H1 (cell line): ENCODE results near the gene SPARC. TPM values are rescaled to one million over a fixed set of nuclear protein-coding genes. Genes with fewer than 3 reads are reported as not detected.

ENCODE experiments used
- CTCF ChIA-PET: fragments of 300-600 bp; sonication (Branson Sonifier 250); formaldehyde crosslinking; loops from one replicate; lab custom pipeline; 2021; ENCODE audit not compliant: partially characterized antibody; lab: Charles Lee
- POLR2A ChIA-PET: fragments of 300-600 bp; sonication (Branson Sonifier 250); formaldehyde crosslinking; loops from one replicate; lab custom pipeline; 2021; ENCODE audit warnings: inconsistent platforms; ENCODE audit not compliant: partially characterized antibody; lab: Charles Lee
- DNase-seq, 2 experiments: peaks; one replicate each; pipeline versions ENCODE4 v3.0.0 to v3.0.0-alpha.2; 2010 to 2022; ENCODE audit warnings: low spot score in 2 of 2, low read depth in 1 of 2, mixed read lengths in 1 of 2
- FAIRE-seq: peaks from 2 replicates; lab custom pipeline; 2011; peaks lifted over from hg19 to GRCh38; lab: Jason Lieb, UNC
- H2AFZ ChIP-seq: 2 replicates; pipeline ENCODE4 v1.8.1; 2012; ENCODE audit warnings: low read length, inconsistent platforms
- H2AK5ac ChIP-seq: 2 replicates; pipeline ENCODE4 v1.6.1; 2013; ENCODE audit warnings: low read depth, low read length
- H2BK120ac ChIP-seq: replicated peaks from 2 replicates; pipeline ENCODE3; 2013; ENCODE audit warnings: low read depth, low read length, inconsistent platforms
- H2BK12ac ChIP-seq: 2 replicates; pipeline ENCODE4 v1.6.1; 2013; ENCODE audit warnings: low read depth, low read length
- H2BK15ac ChIP-seq: 2 replicates; pipeline ENCODE4 v1.6.1; 2013; ENCODE audit warnings: low read length
- H2BK20ac ChIP-seq: 2 replicates; pipeline ENCODE4 v1.6.1; 2013; ENCODE audit warnings: low read length
- H2BK5ac ChIP-seq: 2 replicates; pipeline ENCODE4 v1.6.1; 2013; ENCODE audit warnings: low read depth, low read length
- H3K14ac ChIP-seq: 2 replicates; pipeline ENCODE4 v1.6.1; 2013; ENCODE audit warnings: inconsistent platforms; ENCODE audit not compliant: insufficient read length
- H3K18ac ChIP-seq: 2 replicates; pipeline ENCODE4 v1.6.1; 2013; ENCODE audit warnings: low read length; ENCODE audit errors: extremely low read depth
- H3K23ac ChIP-seq: 2 replicates; pipeline ENCODE4 v1.6.1; 2013; ENCODE audit warnings: inconsistent platforms; ENCODE audit not compliant: insufficient read length
- H3K23me2 ChIP-seq: 2 replicates; pipeline ENCODE4 v1.6.1; 2013; ENCODE audit warnings: low read depth, low read length
- H3K27ac ChIP-seq: 2 replicates; pipeline ENCODE4 v1.6.1; 2011; ENCODE audit warnings: low read depth, low read length, inconsistent platforms
- H3K27me3 ChIP-seq, 4 experiments: replicated peaks in 1 of 4; 1 replicate in 1 of 4; 2 replicates in 3 of 4; pipeline versions ENCODE4 v1.6.1 to v1.8.1; 2011 to 2013; ENCODE audit warnings: low read length in 3 of 4, mild to moderate bottlenecking in 3 of 4, inconsistent platforms in 2 of 4, mixed read lengths in 2 of 4, moderate library complexity in 1 of 4; ENCODE audit not compliant: control insufficient read depth in 3 of 4, insufficient read depth in 3 of 4; ENCODE audit errors: extremely low read depth in 1 of 4
- H3K36me3 ChIP-seq, 4 experiments: 2 replicates each; pipeline versions ENCODE4 v1.6.1 to v1.8.1; 2011 to 2013; ENCODE audit warnings: mild to moderate bottlenecking in 4 of 4, low read length in 3 of 4, moderate library complexity in 2 of 4, control low read depth in 1 of 4, inconsistent platforms in 1 of 4; ENCODE audit not compliant: insufficient read depth in 4 of 4, control insufficient read depth in 2 of 4
- H3K4ac ChIP-seq: replicated peaks from 2 replicates; pipeline ENCODE3; 2013; ENCODE audit warnings: low read length, low read depth, mixed read lengths, inconsistent platforms; ENCODE audit not compliant: insufficient read length
- H3K4me1 ChIP-seq, 4 experiments: replicated peaks in 1 of 4; 1 replicate in 1 of 4; 2 replicates in 3 of 4; pipeline versions ENCODE4 v1.6.1 to v1.8.1; 2011 to 2013; ENCODE audit warnings: low read length in 3 of 4, inconsistent platforms in 2 of 4, mixed read lengths in 1 of 4; ENCODE audit not compliant: insufficient read depth in 4 of 4, control insufficient read depth in 3 of 4
- H3K4me2 ChIP-seq, 2 experiments: 2 replicates each; pipeline versions ENCODE4 v1.6.1 to v1.8.1; 2011 to 2013; ENCODE audit warnings: low read depth in 2 of 2, low read length in 2 of 2, control low read depth in 1 of 2, inconsistent platforms in 1 of 2, mild to moderate bottlenecking in 1 of 2; ENCODE audit not compliant: insufficient read depth in 1 of 2
- H3K4me3 ChIP-seq, 4 experiments: fragments of 200-600, 300-600 bp in 1 of 4; sonication (generic), shearing (Covaris generic), sonication (Bioruptor Twin) in 1 of 4; 2 replicates each; pipeline versions ENCODE4 v1.5.1 to v1.8.1; 2011 to 2016; ENCODE audit warnings: low read length in 4 of 4, low read depth in 3 of 4, control low read depth in 2 of 4, inconsistent platforms in 2 of 4, mild to moderate bottlenecking in 2 of 4, mixed read lengths in 1 of 4, moderate library complexity in 1 of 4; ENCODE audit not compliant: insufficient read depth in 2 of 4; ENCODE audit errors: extremely low read depth in 1 of 4
- H3K56ac ChIP-seq: replicated peaks from 2 replicates; pipeline ENCODE3; 2013; ENCODE audit warnings: low read depth, mild to moderate bottlenecking, mixed read lengths, low read length, inconsistent platforms; ENCODE audit not compliant: insufficient read length
- H3K79me1 ChIP-seq: 2 replicates; pipeline ENCODE4 v1.6.1; 2013; ENCODE audit warnings: low read depth, low read length, control low read depth
- H3K79me2 ChIP-seq, 2 experiments: 2 replicates each; pipeline versions ENCODE4 v1.6.1 to v1.8.1; 2012 to 2013; ENCODE audit warnings: low read length in 2 of 2, mild to moderate bottlenecking in 2 of 2, inconsistent platforms in 1 of 2; ENCODE audit not compliant: insufficient read depth in 2 of 2, control insufficient read depth in 1 of 2
- H3K9ac ChIP-seq, 4 experiments: replicated peaks in 1 of 4; 1 replicate in 1 of 4; 2 replicates in 3 of 4; pipeline versions ENCODE4 v1.6.1 to v1.8.1; 2011 to 2013; ENCODE audit warnings: low read depth in 3 of 4, low read length in 3 of 4, control low read depth in 2 of 4, mild to moderate bottlenecking in 2 of 4, moderate library complexity in 2 of 4, inconsistent platforms in 1 of 4; ENCODE audit errors: extremely low read depth in 1 of 4
- H3K9me3 ChIP-seq, 2 experiments: 2 replicates each; pipeline versions ENCODE4 v1.6.1 to v1.8.1; 2012 to 2013; ENCODE audit warnings: mild to moderate bottlenecking in 2 of 2, moderate library complexity in 2 of 2, control low read depth in 1 of 2, inconsistent platforms in 1 of 2, low read depth in 1 of 2, low read length in 1 of 2, mixed read lengths in 1 of 2; ENCODE audit not compliant: insufficient read depth in 2 of 2
- H4K20me1 ChIP-seq, 2 experiments: replicated peaks in 1 of 2; 2 replicates each; pipeline versions ENCODE3 to v1.8.1; 2011 to 2013; ENCODE audit warnings: inconsistent platforms in 2 of 2, low read length in 2 of 2, mild to moderate bottlenecking in 1 of 2; ENCODE audit not compliant: insufficient read depth in 2 of 2, control insufficient read depth in 1 of 2
- H4K5ac ChIP-seq: 2 replicates; pipeline ENCODE4 v1.6.1; 2013; ENCODE audit warnings: low read length, low read depth, mixed read lengths, inconsistent platforms; ENCODE audit not compliant: insufficient read length
- H4K8ac ChIP-seq: 2 replicates; pipeline ENCODE4 v1.8.0; 2013; ENCODE audit warnings: mild to moderate bottlenecking, moderate library complexity, low read length, inconsistent platforms; ENCODE audit not compliant: insufficient read depth; ENCODE audit errors: extremely low read depth
- H4K91ac ChIP-seq: replicated peaks from 2 replicates; pipeline ENCODE3; 2013; ENCODE audit warnings: low read length, mixed read lengths, inconsistent platforms; ENCODE audit not compliant: insufficient read length
- RFX5 ChIP-seq: IDR thresholded peaks from 2 replicates; pipeline ENCODE4 v1.6.1; 2011; ENCODE audit warnings: low read depth, low read length, improper control_type of control experiment, borderline replicate concordance
- SAP30 ChIP-seq: fragments of 300-600 bp; sonication (generic); IDR thresholded peaks from 2 replicates; pipeline ENCODE4 v1.7.1; 2012; ENCODE audit warnings: low read length, moderate library complexity, mild to moderate bottlenecking, inconsistent platforms; ENCODE audit not compliant: insufficient read depth, insufficient replicate concordance
- SIX5 ChIP-seq: IDR thresholded peaks from 2 replicates; pipeline ENCODE4 v1.6.1; 2011; ENCODE audit warnings: mild to moderate bottlenecking, low read depth, low read length
- WGBS, 2 experiments: shearing (Covaris generic) in 1 of 2; methylation state at CpG; one replicate each; pipeline versions ENCODE4 v1.1.6 to v1.1.7; 2013 to 2015; ENCODE audit warnings: low lambda C conversion rate in 2 of 2, mixed read lengths in 2 of 2, inconsistent platforms in 1 of 2, low coverage in 1 of 2, missing lambda C conversion rate in 1 of 2; ENCODE audit not compliant: insufficient replicate concordance in 2 of 2, insufficient coverage in 1 of 2, insufficient read length in 1 of 2; ENCODE audit errors: extremely low coverage in 1 of 2, missing lambda C conversion rate in 1 of 2; 5-methylcytosine and 5-hydroxymethylcytosine counted together
- polyA plus RNA-seq, 7 experiments: library from polyadenylated mRNA; depleted of rRNA in 3 of 7; stranded (reverse) in 5 of 7; unstranded in 2 of 7; fragments of >200 nt in 5 of 7; fragments of 200-250 nt in 2 of 7; gene quantifications; 1 replicate in 5 of 7; 2 replicates in 1 of 7; 4 replicates in 1 of 7; pipeline versions ENCODE4 v1.2.1 to v1.2.3, GENCODE V29; 2011 to 2013; ENCODE audit warnings: missing spikeins in 2 of 7, mixed read lengths in 2 of 7
- total RNA-seq: library from RNA; stranded (reverse); fragmentation: NEBNext Ultra II Directional; extraction: Animal tissue kit (Norgen Biotek cat#: 25700); gene quantifications from 2 replicates; pipeline ENCODE4 v1.2.1, GENCODE V29; 2021
- TF ChIP-seq, protein P1 (sequence below): IDR thresholded peaks from 2 replicates; pipeline ENCODE4 v1.6.1; 2011; ENCODE audit warnings: low read length, improper control_type of control experiment

Gene SPARC
- total and polyA plus RNA-seq, 2 of the 8 experiments (the other 6 are each of a cell fraction or from before 2014, with no cell fraction given): 375 to 438 TPM

DNA sequence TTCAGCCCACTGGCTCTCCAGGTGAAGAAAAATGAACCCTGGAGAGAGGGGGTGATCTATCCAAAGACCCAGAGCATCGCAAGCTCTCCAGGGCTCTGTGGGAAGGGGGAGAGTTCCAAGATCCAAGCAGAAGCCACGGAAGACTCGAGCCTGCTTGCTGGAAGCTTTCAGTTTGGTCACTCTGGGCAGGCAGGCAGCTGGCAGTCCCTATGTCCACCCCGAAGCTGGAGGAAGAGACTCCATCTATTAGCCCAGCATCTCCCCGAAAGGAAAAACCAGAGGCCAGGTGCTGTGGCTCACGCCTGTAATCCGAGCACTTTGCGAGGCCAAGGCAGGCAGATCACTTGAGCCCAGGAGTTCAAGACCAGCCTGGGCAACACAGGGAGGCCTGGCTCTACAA, 10.7 kb upstream of the SPARC start:
- Histone ChIP-seq H2BK120ac (no peak overlapping the region), H3K14ac (no peak overlapping the region), H3K23me2 (no peaks in the 10 kb centered on the region), H3K79me1 (no peaks in the 10 kb centered on the region), H3K27ac (no peak overlapping the region), H3K23ac (no peak overlapping the region), H2BK12ac (0 out of 2 replicates have a peak overlapping the region, but pooled peaks have one; percentile 4), H3K56ac (no peak overlapping the region), H3K4me2 (no peak overlapping the region; a peak in 1 of 4 replicates), H3K79me2 (no peaks in the 10 kb centered on the region), H2BK5ac (no peak overlapping the region), H2BK20ac (no peak overlapping the region), H4K91ac (no peak overlapping the region), H3K4me1 (peaks cover 3 to 14% (median 6%) of the 10 kb centered on the region in 4 experiments), H4K5ac (no peak overlapping the region), H4K20me1 (no peaks in the 10 kb centered on the region), H3K4me3 (no peak overlapping the region), H2AFZ (peak overlapping the region; percentile 21), H3K36me3 (no peaks in the 10 kb centered on the region), H3K9me3 (no peaks in the 10 kb centered on the region), H3K9ac (no peak overlapping the region), H3K4ac (no peak overlapping the region), H2AK5ac (no peak overlapping the region), H2BK15ac (no peak overlapping the region), H3K27me3 (no peaks in the 10 kb centered on the region), H3K18ac (no peak overlapping the region), H4K8ac (no peak overlapping the region)
- CTCF ChIA-PET: interaction anchor here (0.7 to 7.9 kb wide), 11 partner anchors 8 to 233 kb away, joined by 3 to 53 read pairs (median 9); partner anchors contain the start of gene SPARC
- POLR2A ChIA-PET: interaction anchor here (1.4 to 2.1 kb wide), 8 partner anchors 11 to 73 kb away, joined by 3 to 14 read pairs (median 8); partner anchors contain the start of gene SPARC
- FAIRE-seq: no peak
- WGBS, 2 experiments: 77% methylated on average over 8 of the region's 8 CpGs; no CpG with 5 or more reads in 1 of the 2 experiments
- no peak for DNase-seq
- no peak for TF ChIP-seq RFX5
- TF ChIP-seq SIX5: no peak
- TF ChIP-seq, protein P1, sequence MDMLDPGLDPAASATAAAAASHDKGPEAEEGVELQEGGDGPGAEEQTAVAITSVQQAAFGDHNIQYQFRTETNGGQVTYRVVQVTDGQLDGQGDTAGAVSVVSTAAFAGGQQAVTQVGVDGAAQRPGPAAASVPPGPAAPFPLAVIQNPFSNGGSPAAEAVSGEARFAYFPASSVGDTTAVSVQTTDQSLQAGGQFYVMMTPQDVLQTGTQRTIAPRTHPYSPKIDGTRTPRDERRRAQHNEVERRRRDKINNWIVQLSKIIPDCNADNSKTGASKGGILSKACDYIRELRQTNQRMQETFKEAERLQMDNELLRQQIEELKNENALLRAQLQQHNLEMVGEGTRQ: no peak
- TF ChIP-seq SAP30: no peak
